Activated T-helper 2 cell treated with anti-CD3 and anti-CD28 coated beads, Interferon-gamma antibody, Interleukin-2, Interleukin-4, amounts not matched to agents 10 μg/mL and 5 μg/mL and 100 μg/mL, durations not matched to agents 14 hours and 24 hours and 36 hours (primary cell): ENCODE results near the gene ARHGAP31. TPM values are rescaled to one million over a fixed set of nuclear protein-coding genes. Genes with fewer than 3 reads are reported as not detected.
A peak's percentile ranks its signal among the peaks of the same experiment; 100 is the strongest.

Experiments
- DNase-seq: peaks from one replicate; pipeline ENCODE4 v3.0.0; 2021; ENCODE audit warnings: low spot score
- H3K27ac Mint-ChIP-seq: one replicate; pipeline ENCODE4 v1.8.0; 2021; ENCODE audit warnings: mixed read lengths
- H3K27me3 Mint-ChIP-seq: one replicate; pipeline ENCODE4 v1.8.0; 2021; ENCODE audit warnings: low read depth, mixed read lengths
- H3K36me3 Mint-ChIP-seq: one replicate; pipeline ENCODE4 v1.8.0; 2021; ENCODE audit warnings: low read depth, mixed read lengths
- H3K4me1 Mint-ChIP-seq: one replicate; pipeline ENCODE4 v1.8.0; 2021; ENCODE audit warnings: low read depth, mixed read lengths
- H3K4me3 Mint-ChIP-seq: one replicate; pipeline ENCODE4 v1.8.0; 2021; ENCODE audit warnings: low read depth, mild to moderate bottlenecking, moderate library complexity, mixed read lengths
- H3K9me3 Mint-ChIP-seq: one replicate; pipeline ENCODE4 v1.8.0; 2021; ENCODE audit warnings: mixed read lengths
- intact Hi-C: fragments of 100-400 bp; cut with micrococcal nuclease; formaldehyde crosslinking; loops from one replicate; pipeline ENCODE4 v1.15.1; 2023
- total RNA-seq: library from RNA; stranded (reverse); gene quantifications from 2 replicates; pipeline ENCODE4 v1.2.3, GENCODE V29; 2022

ARHGAP31 gene
- total RNA-seq, 1 donor from 2014 or later, result 13.2 TPM

GRCh38 chr3:119420196-119420595 is 126.0 kb downstream of the ARHGAP31 start:
- DNase-seq, result no peak
- H3K27me3 Mint-ChIP-seq, result no peaks in the 10 kb centered on the region
- no peak overlapping the region for H3K4me3 Mint-ChIP-seq
- no peaks in the 10 kb centered on the region for H3K36me3 Mint-ChIP-seq
- peaks cover under 1% of the 10 kb centered on the region for H3K9me3 Mint-ChIP-seq
- H3K4me1 Mint-ChIP-seq, result no peaks in the 10 kb centered on the region
- intact Hi-C loops, result no loop called here
- H3K27ac Mint-ChIP-seq, result no peak overlapping the region

GRCh38 chr3:119427669-119428068 is 133.5 kb downstream of the ARHGAP31 start:
- Mint-ChIP-seq H3K4me1 (no peaks in the 10 kb centered on the region), H3K36me3 (peaks cover 51% of the 10 kb centered on the region), H3K4me3 (no peak overlapping the region), H3K27ac (no peak overlapping the region), H3K9me3 (peaks cover 54% of the 10 kb centered on the region), H3K27me3 (no peaks in the 10 kb centered on the region)
- intact Hi-C loops, result no loop called here
- no peak for DNase-seq

- H3K27ac Mint-ChIP-seq, result no peak overlapping the region
- no peak for DNase-seq
- H3K27me3 Mint-ChIP-seq, result no peaks in the 10 kb centered on the region
- intact Hi-C loops, result no loop called here
- peaks cover 60% of the 10 kb centered on the region for H3K36me3 Mint-ChIP-seq
- no peaks in the 10 kb centered on the region for H3K4me1 Mint-ChIP-seq
- H3K9me3 Mint-ChIP-seq, result peaks cover 54% of the 10 kb centered on the region
- H3K4me3 Mint-ChIP-seq, result no peak overlapping the region
Observed at GRCh38 chr3:119428538-119428937, 134.4 kb downstream of the ARHGAP31 start.

GRCh38 chr3:119433613-119434325 is 139.6 kb downstream of the ARHGAP31 start:
- DNase-seq, result no peak
- H3K27me3 Mint-ChIP-seq, result no peaks in the 10 kb centered on the region
- no peak overlapping the region for H3K4me3 Mint-ChIP-seq

GRCh38 chr3:119434703-119435102 is 140.5 kb downstream of the ARHGAP31 start:
- no peak overlapping the region for H3K27ac Mint-ChIP-seq
- H3K9me3 Mint-ChIP-seq, result peaks cover 10% of the 10 kb centered on the region
- H3K36me3 Mint-ChIP-seq, result peaks cover 86% of the 10 kb centered on the region
- DNase-seq, result no peak
- H3K4me1 Mint-ChIP-seq, result peaks cover 7% of the 10 kb centered on the region
- no peak overlapping the region for H3K4me3 Mint-ChIP-seq
- H3K27me3 Mint-ChIP-seq, result no peaks in the 10 kb centered on the region
- intact Hi-C loops, result no loop called here

More at GRCh38 chr3:119433613-119434325, 139.6 kb downstream of the ARHGAP31 start:
- Mint-ChIP-seq H3K9me3 (peaks cover 18% of the 10 kb centered on the region), H3K27ac (no peak overlapping the region), H3K4me1 (peaks cover 6% of the 10 kb centered on the region), H3K36me3 (peaks cover 94% of the 10 kb centered on the region)
- intact Hi-C loops, result no loop called here

GRCh38 chr3:119436977-119437376 is 142.8 kb downstream of the ARHGAP31 start:
- Mint-ChIP-seq H3K27me3 (no peaks in the 10 kb centered on the region), H3K9me3 (no peaks in the 10 kb centered on the region), H3K36me3 (peaks cover 86% of the 10 kb centered on the region), H3K4me3 (no peak overlapping the region), H3K27ac (no peak overlapping the region), H3K4me1 (peaks cover 7% of the 10 kb centered on the region)
- DNase-seq, result no peak
- intact Hi-C loops, result no loop called here

GRCh38 chr3:119437691-119438258 is 143.6 kb downstream of the ARHGAP31 start:
- H3K36me3 Mint-ChIP-seq, result peaks cover 88% of the 10 kb centered on the region

GRCh38 chr3:119443179-119443578 is 149.0 kb downstream of the ARHGAP31 start:
- Mint-ChIP-seq H3K9me3 (no peaks in the 10 kb centered on the region), H3K36me3 (peaks cover 74% of the 10 kb centered on the region), H3K27ac (no peak overlapping the region), H3K27me3 (no peaks in the 10 kb centered on the region), H3K4me3 (no peak overlapping the region), H3K4me1 (peaks cover 12% of the 10 kb centered on the region)
- DNase-seq, result no peak
- intact Hi-C loops, result no loop called here

More at GRCh38 chr3:119437691-119438258, 143.6 kb downstream of the ARHGAP31 start:
- DNase-seq, result no peak
- no peak overlapping the region for H3K4me3 Mint-ChIP-seq
- H3K4me1 Mint-ChIP-seq, result peaks cover 7% of the 10 kb centered on the region
- no peaks in the 10 kb centered on the region for H3K27me3 Mint-ChIP-seq
- intact Hi-C loops, result no loop called here
- no peaks in the 10 kb centered on the region for H3K9me3 Mint-ChIP-seq
- H3K27ac Mint-ChIP-seq, result no peak overlapping the region

- Mint-ChIP-seq H3K4me1 (peaks cover 9% of the 10 kb centered on the region), H3K9me3 (no peaks in the 10 kb centered on the region), H3K27ac (peak overlapping the region; percentile 14), H3K27me3 (no peaks in the 10 kb centered on the region), H3K4me3 (no peak overlapping the region), H3K36me3 (peaks cover 76% of the 10 kb centered on the region)
- DNase-seq, result no peak
- intact Hi-C loops, result no loop called here
Observed at GRCh38 chr3:119444590-119444989, 150.4 kb downstream of the ARHGAP31 start.

- Mint-ChIP-seq H3K36me3 (peaks cover 69% of the 10 kb centered on the region), H3K4me1 (peaks cover 10% of the 10 kb centered on the region), H3K27me3 (no peaks in the 10 kb centered on the region), H3K9me3 (no peaks in the 10 kb centered on the region), H3K4me3 (no peak overlapping the region), H3K27ac (no peak overlapping the region)
- intact Hi-C loops, result no loop called here
- no peak for DNase-seq
Observed at GRCh38 chr3:119453822-119454221, 159.6 kb downstream of the ARHGAP31 start.

- Mint-ChIP-seq H3K36me3 (peaks cover 77% of the 10 kb centered on the region), H3K27ac (no peak overlapping the region)
Observed at GRCh38 chr3:119456469-119456868, 162.3 kb downstream of the ARHGAP31 start.

GRCh38 chr3:119457246-119457645 is 163.1 kb downstream of the ARHGAP31 start:
- no peak for DNase-seq
- H3K4me3 Mint-ChIP-seq, result no peak overlapping the region
- no peaks in the 10 kb centered on the region for H3K27me3 Mint-ChIP-seq
- no peaks in the 10 kb centered on the region for H3K9me3 Mint-ChIP-seq
- H3K36me3 Mint-ChIP-seq, result peaks cover 77% of the 10 kb centered on the region
- peaks cover 31% of the 10 kb centered on the region for H3K4me1 Mint-ChIP-seq
- intact Hi-C loops, result no loop called here
- H3K27ac Mint-ChIP-seq, result no peak overlapping the region

More at GRCh38 chr3:119456469-119456868, 162.3 kb downstream of the ARHGAP31 start:
- intact Hi-C loops, result no loop called here
- H3K9me3 Mint-ChIP-seq, result no peaks in the 10 kb centered on the region
- peaks cover 26% of the 10 kb centered on the region for H3K4me1 Mint-ChIP-seq
- no peaks in the 10 kb centered on the region for H3K27me3 Mint-ChIP-seq
- DNase-seq, result no peak
- H3K4me3 Mint-ChIP-seq, result no peak overlapping the region
